OCI-LY7 (cell line): Measurements from ENCODE around the gene DBNL.
"Not testable (repeated sequence)": the region's sequence is repeated elsewhere in the genome, so short reads cannot be mapped to it uniquely, and the experiment has no call there.

Source experiments
- EZH2phosphoT487 ChIP-seq: fragments of 200-600 bp; sonication (generic); IDR thresholded peaks from 2 replicates; pipeline ENCODE4 v1.6.1; 2018; ENCODE audit warnings: low read depth, borderline replicate concordance, mild to moderate bottlenecking, mixed run types, antibody characterized with exemption, low read length, moderate library complexity, mixed read lengths
- TF ChIP-seq, protein P1 (sequence below): fragments of 200-600 bp; sonication (generic); conservative IDR thresholded peaks from 2 replicates; pipeline ENCODE4 v1.5.1; 2014; ENCODE audit warnings: mild to moderate bottlenecking, antibody characterized with exemption, low read length, moderate library complexity, mixed read lengths

GRCh38 chr7:44019825-44020224 is 24.7 kb upstream of the DBNL start:
- TF ChIP-seq, protein P1, sequence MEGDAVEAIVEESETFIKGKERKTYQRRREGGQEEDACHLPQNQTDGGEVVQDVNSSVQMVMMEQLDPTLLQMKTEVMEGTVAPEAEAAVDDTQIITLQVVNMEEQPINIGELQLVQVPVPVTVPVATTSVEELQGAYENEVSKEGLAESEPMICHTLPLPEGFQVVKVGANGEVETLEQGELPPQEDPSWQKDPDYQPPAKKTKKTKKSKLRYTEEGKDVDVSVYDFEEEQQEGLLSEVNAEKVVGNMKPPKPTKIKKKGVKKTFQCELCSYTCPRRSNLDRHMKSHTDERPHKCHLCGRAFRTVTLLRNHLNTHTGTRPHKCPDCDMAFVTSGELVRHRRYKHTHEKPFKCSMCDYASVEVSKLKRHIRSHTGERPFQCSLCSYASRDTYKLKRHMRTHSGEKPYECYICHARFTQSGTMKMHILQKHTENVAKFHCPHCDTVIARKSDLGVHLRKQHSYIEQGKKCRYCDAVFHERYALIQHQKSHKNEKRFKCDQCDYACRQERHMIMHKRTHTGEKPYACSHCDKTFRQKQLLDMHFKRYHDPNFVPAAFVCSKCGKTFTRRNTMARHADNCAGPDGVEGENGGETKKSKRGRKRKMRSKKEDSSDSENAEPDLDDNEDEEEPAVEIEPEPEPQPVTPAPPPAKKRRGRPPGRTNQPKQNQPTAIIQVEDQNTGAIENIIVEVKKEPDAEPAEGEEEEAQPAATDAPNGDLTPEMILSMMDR, result peak; percentile 19; the same call in 1 of the 2 replicates
- not testable (repeated sequence) for TF ChIP-seq EZH2phosphoT487
